HUES64 (cell line): ENCODE data around the gene PPDPF.

Source experiments
- H3K27ac ChIP-seq: 2 replicates; pipeline ENCODE4 v1.7.0; 2013; ENCODE audit warnings: low read depth, low read length, inconsistent platforms
- H3K27me3 ChIP-seq: 2 replicates; pipeline ENCODE4 v1.6.1; 2013; ENCODE audit warnings: mild to moderate bottlenecking, low read length; ENCODE audit not compliant: insufficient read depth
- H3K36me3 ChIP-seq: 2 replicates; pipeline ENCODE4 v1.6.1; 2013; ENCODE audit warnings: mild to moderate bottlenecking, low read length; ENCODE audit not compliant: insufficient read depth
- H3K4me1 ChIP-seq: 2 replicates; pipeline ENCODE4 v1.6.1; 2013; ENCODE audit warnings: mild to moderate bottlenecking, low read length, moderate library complexity; ENCODE audit not compliant: insufficient read depth
- H3K4me3 ChIP-seq: 2 replicates; pipeline ENCODE4 v1.5.1; 2013; ENCODE audit warnings: mild to moderate bottlenecking, low read length, moderate library complexity
- H3K9ac ChIP-seq: 2 replicates; pipeline ENCODE4 v1.6.1; 2013; ENCODE audit warnings: mild to moderate bottlenecking, low read depth, low read length
- H3K9me3 ChIP-seq: 2 replicates; pipeline ENCODE4 v1.6.1; 2013; ENCODE audit warnings: low read depth, low read length; ENCODE audit not compliant: insufficient read depth
- WGBS: fragments of 150-250, 120-280 bp; methylation state at CpG from one replicate; pipeline ENCODE4 v1.1.7; 2013; ENCODE audit warnings: missing lambda C conversion rate; 5-methylcytosine and 5-hydroxymethylcytosine counted together

PPDPF gene

DNA sequence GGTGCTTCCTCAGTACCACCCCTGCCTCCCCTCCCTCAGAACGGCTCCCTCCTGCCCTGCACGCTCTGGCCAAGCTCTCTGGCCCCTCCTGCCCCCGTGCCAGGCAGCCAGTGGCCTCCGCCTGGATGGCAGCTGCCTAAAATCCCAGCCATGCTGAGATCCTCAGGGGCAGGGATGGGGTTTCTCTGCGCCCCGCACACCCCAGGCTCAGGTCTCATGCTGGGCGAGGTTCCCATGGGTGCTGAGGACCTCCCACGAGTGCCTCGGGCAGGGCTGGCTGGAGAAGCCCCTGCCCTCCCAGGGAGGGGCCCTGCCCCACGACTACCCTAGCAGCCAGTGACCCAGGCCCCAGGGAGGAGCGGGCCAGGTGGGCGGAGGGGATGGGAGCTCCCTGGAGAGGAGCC is 13.9 kb downstream of the PPDPF start:
- Histone ChIP-seq H3K9ac (no peak overlapping the region), H3K27me3 (no peaks in the 10 kb centered on the region), H3K9me3 (no peaks in the 10 kb centered on the region), H3K4me3 (no peak overlapping the region), H3K36me3 (no peaks in the 10 kb centered on the region), H3K4me1 (no peaks in the 10 kb centered on the region), H3K27ac (no peak overlapping the region)
- WGBS: 91% methylated on average over 12 of the region's 12 CpGs

DNA sequence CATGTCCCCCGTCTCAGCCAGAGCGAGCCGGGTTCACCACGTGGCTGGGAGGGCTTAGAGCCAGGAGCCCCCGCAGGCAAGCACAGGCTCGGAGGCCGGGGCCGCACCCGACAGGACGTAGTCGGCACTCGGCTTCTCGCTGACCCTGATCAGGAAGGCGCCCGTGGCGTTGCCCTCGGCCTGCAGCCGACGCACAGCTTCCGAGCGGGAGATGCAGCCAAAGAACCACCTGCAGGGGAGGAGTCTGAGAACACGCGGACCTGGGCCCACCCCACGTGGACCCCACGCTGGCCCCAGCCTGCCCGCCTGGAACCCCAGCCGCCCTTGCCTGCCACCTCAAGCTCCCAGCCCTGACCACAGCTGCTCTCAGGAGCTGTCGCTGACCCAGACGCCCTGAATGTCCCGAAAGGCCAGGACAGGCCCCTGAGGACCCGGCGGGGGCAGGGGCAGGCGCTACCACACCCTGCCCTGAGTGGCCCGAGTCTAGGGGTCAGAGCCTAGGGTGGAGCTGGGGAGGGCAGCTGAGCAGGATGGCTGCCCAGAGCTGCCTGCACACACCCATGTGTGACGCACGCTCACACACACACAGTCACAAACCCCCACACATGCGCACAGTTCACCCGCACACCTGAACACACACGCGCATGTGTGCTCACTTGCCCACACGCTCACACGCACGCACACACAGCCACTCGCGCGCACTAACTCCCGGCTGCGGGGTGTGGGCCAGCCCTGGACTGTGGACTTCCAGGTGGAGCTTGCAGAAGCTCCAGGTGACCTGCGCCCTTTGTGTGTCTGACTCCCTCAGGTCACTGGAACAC is 14.5 kb downstream of the PPDPF start:
- no peaks in the 10 kb centered on the region for H3K27me3 ChIP-seq
- no peak overlapping the region for H3K9ac ChIP-seq
- H3K4me3 ChIP-seq: no peak overlapping the region
- H3K36me3 ChIP-seq: no peaks in the 10 kb centered on the region
- H3K9me3 ChIP-seq: no peaks in the 10 kb centered on the region
- WGBS: 91% methylated on average over 49 of the region's 49 CpGs
- H3K27ac ChIP-seq: no peak overlapping the region
- H3K4me1 ChIP-seq: no peaks in the 10 kb centered on the region

- Histone ChIP-seq H3K4me1 (no peaks in the 10 kb centered on the region), H3K9ac (no peak overlapping the region), H3K4me3 (no peak overlapping the region), H3K27me3 (no peaks in the 10 kb centered on the region), H3K36me3 (no peaks in the 10 kb centered on the region), H3K9me3 (no peaks in the 10 kb centered on the region), H3K27ac (no peak overlapping the region)
- 89% methylated on average over 35 of the region's 35 CpGs for WGBS
These were observed 15.8 kb downstream of the PPDPF start for GRCh38 chr20:63536241-63536977.

DNA sequence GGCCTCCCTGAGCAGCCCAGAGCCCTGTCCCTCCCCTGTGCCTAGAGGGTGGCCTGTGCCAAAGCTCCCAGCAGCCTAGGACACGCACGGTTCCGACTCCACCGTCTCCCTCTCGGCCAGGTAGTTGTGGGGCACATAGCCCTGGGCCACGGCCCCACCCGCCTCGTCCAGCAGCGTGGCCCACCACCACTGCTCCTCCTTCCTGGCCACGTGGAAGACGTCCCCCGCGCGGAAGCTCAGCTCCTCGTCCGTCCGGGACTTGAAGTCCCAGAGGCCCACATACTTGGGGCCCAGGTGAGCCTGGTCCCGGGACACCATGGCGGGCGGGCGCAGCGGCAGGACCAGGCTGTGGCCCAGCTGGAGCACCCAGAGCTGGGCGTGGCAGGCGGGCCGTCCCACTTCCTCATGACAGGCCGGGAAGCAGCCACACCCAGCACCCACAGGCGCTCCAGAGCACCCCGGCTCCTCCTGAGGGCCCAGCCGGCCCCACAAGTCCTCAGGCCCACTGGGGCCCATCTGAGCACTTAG is 16.5 kb downstream of the PPDPF start, which contains the start of gene PTK6:
TSS of gene PTK6 (minus strand) at position 380 of the 528 bp plus-strand sequence. CDS start at position 318, 62 bp downstream.
- Histone ChIP-seq H3K36me3 (no peaks in the 10 kb centered on the region), H3K27ac (peak within 1 kb of the TSS; percentile 25; the same call in 1 of the 2 replicates), H3K4me1 (no peaks in the 10 kb centered on the region), H3K9ac (peak within 1 kb of the TSS; percentile 53; the same call in 1 of the 2 replicates), H3K9me3 (no peaks in the 10 kb centered on the region), H3K27me3 (no peaks in the 10 kb centered on the region), H3K4me3 (peak within 1 kb of the TSS; percentile 49)
- WGBS: 92% methylated on average over 29 of the region's 29 CpGs

DNA sequence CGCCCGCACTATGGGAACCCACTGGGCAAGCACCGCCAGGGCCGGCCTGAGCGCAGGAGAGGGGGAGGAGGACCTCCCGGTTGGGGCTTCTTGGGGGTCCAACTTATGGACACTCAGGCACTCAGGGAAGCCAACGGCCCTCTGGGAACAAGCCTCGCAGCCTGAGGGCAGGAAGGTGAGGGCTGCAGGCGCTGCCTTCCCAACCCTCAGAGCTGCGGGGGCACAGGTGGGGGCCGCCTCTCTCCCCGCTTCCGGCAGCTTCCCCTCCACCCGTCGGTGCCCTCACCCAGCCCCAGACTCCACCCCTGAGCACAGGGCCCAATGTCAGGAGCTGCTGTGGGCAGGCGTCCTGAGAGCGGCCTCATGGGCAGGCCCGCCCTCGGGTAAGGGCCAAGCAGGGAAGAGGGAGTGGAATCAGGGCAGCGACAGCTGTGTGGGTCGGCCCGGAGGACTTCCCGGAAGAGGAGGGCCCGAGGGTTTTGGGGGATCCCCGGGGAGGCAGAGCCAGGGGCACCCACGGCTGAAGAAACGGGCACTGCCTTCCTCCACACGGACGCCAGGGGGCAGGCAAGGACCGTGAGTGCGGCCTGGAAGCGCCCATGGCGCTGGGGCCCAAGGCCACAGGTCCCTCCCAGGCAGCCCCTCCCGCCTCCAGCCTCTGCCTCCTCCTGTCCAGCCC is 17.1 kb downstream of the PPDPF start:
- 26% methylated on average over 34 of the region's 34 CpGs for WGBS
- Histone ChIP-seq H3K36me3 (no peaks in the 10 kb centered on the region), H3K9me3 (no peaks in the 10 kb centered on the region), H3K4me3 (peak overlapping the region; percentile 49), H3K27ac (peak overlapping the region; percentile 25; the same call in 1 of the 2 replicates), H3K27me3 (no peaks in the 10 kb centered on the region), H3K9ac (peak overlapping the region; percentile 53; the same call in 1 of the 2 replicates), H3K4me1 (no peaks in the 10 kb centered on the region)

DNA sequence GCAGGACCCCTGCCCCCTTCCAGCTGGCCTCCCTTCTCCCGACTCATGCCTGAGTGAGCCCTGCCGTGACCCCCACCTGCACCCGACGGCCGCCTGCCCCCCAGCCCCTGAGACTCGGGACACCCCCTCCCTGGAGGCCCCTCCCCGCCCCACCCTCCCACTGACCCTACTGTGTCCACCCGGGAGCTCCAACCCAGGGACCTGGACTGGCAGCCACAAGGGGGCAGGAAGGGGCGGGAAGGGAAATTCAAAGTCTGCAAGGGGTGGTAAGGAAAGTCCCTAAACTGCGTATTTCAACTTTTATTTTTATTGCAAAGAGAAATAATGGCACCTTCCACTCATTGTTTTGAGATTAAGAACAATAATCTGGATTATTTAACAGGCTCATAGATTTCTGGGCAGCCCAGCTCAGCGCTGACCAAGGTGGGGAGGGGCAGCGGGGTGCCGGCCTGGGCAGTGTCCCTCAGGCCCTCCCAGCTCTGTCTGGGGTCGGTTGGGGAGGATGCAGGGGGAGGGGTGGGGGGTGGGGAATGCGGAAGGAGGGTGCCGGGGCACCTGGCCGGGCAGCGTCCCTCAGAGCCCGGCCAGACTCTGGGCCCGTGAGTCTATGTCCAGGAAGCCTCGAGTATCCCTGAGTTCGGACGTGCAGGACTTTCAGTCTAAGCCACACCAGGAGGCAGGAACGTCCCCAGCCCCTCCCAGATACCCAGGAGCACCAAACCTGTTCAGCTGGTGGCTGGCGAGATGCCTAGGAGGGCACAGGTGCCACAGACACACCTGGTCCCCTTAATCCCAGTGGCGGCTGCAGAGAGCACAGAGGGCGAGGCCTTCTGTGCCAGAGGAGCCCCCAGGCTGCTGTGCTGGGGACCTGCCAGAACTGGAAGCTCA is 17.9 kb downstream of the PPDPF start:
- H3K4me3 ChIP-seq: peak overlapping the region; percentile 49
- H3K4me1 ChIP-seq: no peaks in the 10 kb centered on the region
- no peaks in the 10 kb centered on the region for H3K9me3 ChIP-seq
- no peak overlapping the region for H3K27ac ChIP-seq
- 61% methylated on average over 21 of the region's 27 CpGs for WGBS
- H3K27me3 ChIP-seq: no peaks in the 10 kb centered on the region
- no peaks in the 10 kb centered on the region for H3K36me3 ChIP-seq
- H3K9ac ChIP-seq: no peak overlapping the region

- no peaks in the 10 kb centered on the region for H3K27me3 ChIP-seq
- H3K9me3 ChIP-seq: no peaks in the 10 kb centered on the region
- WGBS: 90% methylated on average over 12 of the region's 12 CpGs
- H3K4me1 ChIP-seq: no peaks in the 10 kb centered on the region
- H3K4me3 ChIP-seq: no peak overlapping the region
- H3K9ac ChIP-seq: no peak overlapping the region
- no peaks in the 10 kb centered on the region for H3K36me3 ChIP-seq
- H3K27ac ChIP-seq: no peak overlapping the region
These were observed 18.5 kb downstream of the PPDPF start for GRCh38 chr20:63539092-63539430.

DNA sequence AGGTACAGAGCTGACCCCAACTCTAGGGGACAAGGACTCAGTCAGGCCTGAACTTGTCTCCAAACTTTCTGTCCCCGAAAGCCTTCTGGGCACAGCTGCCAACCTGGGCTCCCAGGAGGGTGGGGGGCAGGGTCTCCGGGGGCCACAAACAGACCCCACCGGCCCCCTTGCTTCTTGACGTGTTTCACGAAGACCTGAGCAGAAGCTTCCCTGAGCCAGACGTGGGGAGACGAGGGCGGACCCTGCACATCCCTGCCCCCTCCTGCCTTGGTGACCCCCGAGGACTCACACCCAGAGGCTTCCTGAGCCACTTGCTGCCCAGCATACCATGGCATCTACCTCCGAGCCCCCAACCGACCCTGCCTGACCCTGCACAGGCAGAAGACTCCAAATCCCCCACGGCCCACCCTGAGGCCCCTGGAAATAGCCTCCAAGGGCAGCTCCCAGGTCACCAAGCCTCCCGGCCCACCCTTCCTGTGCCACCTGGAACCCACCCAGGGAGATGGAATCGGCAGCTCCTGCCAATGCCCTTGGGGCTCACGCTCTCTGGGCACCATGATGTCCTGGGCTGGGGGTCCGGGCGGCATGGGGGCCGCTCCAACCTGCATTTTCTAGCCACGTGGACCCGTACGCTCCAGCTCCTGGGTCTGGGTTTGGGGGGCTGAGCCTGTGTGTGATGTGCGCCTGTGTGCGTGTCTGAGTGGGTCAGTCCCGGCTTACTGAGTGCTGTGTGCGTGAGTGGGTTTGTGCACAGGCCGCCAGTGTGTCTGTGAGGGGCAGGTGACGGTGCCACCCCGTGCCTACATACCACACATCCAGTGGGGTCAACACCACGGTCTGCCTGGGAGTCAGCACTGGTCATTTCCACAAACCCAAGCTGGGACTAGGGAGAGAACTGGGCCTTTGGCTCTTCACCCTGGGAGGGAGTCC is 19.1 kb downstream of the PPDPF start:
- H3K9ac ChIP-seq: no peak overlapping the region
- no peak overlapping the region for H3K4me3 ChIP-seq
- no peaks in the 10 kb centered on the region for H3K9me3 ChIP-seq
- no peaks in the 10 kb centered on the region for H3K36me3 ChIP-seq
- H3K4me1 ChIP-seq: no peaks in the 10 kb centered on the region
- H3K27me3 ChIP-seq: no peaks in the 10 kb centered on the region
- no peak overlapping the region for H3K27ac ChIP-seq
- 93% methylated on average over 29 of the region's 29 CpGs for WGBS

GRCh38 chr20:63540417-63541186 is 20.0 kb downstream of the PPDPF start:
- no peak overlapping the region for H3K9ac ChIP-seq
- H3K27ac ChIP-seq: no peak overlapping the region
- H3K4me1 ChIP-seq: no peaks in the 10 kb centered on the region
- no peaks in the 10 kb centered on the region for H3K9me3 ChIP-seq
- no peak overlapping the region for H3K4me3 ChIP-seq
- H3K27me3 ChIP-seq: no peaks in the 10 kb centered on the region
- WGBS: 93% methylated on average over 49 of the region's 49 CpGs
- no peaks in the 10 kb centered on the region for H3K36me3 ChIP-seq
